H1 (cell line): ENCODE results near the gene THBD. TPM values are rescaled to one million over a fixed set of nuclear protein-coding genes. Genes with fewer than 3 reads are reported as not detected.
A peak's percentile ranks its signal among the peaks of the same experiment; 100 is the strongest.

ENCODE experiments used
- CTCF ChIA-PET: fragments of 300-600 bp; sonication (Branson Sonifier 250); formaldehyde crosslinking; loops from one replicate; lab custom pipeline; 2021; ENCODE audit not compliant: partially characterized antibody; lab: Charles Lee
- POLR2A ChIA-PET: fragments of 300-600 bp; sonication (Branson Sonifier 250); formaldehyde crosslinking; loops from one replicate; lab custom pipeline; 2021; ENCODE audit warnings: inconsistent platforms; ENCODE audit not compliant: partially characterized antibody; lab: Charles Lee
- DNase-seq, 2 experiments: peaks; one replicate each; pipeline versions ENCODE4 v3.0.0 to v3.0.0-alpha.2; 2010 to 2022; ENCODE audit warnings: low spot score in 2 of 2, low read depth in 1 of 2, mixed read lengths in 1 of 2
- FAIRE-seq: peaks from 2 replicates; lab custom pipeline; 2011; peaks lifted over from hg19 to GRCh38; lab: Jason Lieb, UNC
- H2AFZ ChIP-seq: 2 replicates; pipeline ENCODE4 v1.8.1; 2012; ENCODE audit warnings: low read length, inconsistent platforms
- H2AK5ac ChIP-seq: 2 replicates; pipeline ENCODE4 v1.6.1; 2013; ENCODE audit warnings: low read depth, low read length
- H2BK120ac ChIP-seq: replicated peaks from 2 replicates; pipeline ENCODE3; 2013; ENCODE audit warnings: low read depth, low read length, inconsistent platforms
- H2BK12ac ChIP-seq: 2 replicates; pipeline ENCODE4 v1.6.1; 2013; ENCODE audit warnings: low read depth, low read length
- H2BK15ac ChIP-seq: 2 replicates; pipeline ENCODE4 v1.6.1; 2013; ENCODE audit warnings: low read length
- H2BK20ac ChIP-seq: 2 replicates; pipeline ENCODE4 v1.6.1; 2013; ENCODE audit warnings: low read length
- H2BK5ac ChIP-seq: 2 replicates; pipeline ENCODE4 v1.6.1; 2013; ENCODE audit warnings: low read depth, low read length
- H3K14ac ChIP-seq: 2 replicates; pipeline ENCODE4 v1.6.1; 2013; ENCODE audit warnings: inconsistent platforms; ENCODE audit not compliant: insufficient read length
- H3K18ac ChIP-seq: 2 replicates; pipeline ENCODE4 v1.6.1; 2013; ENCODE audit warnings: low read length; ENCODE audit errors: extremely low read depth
- H3K23ac ChIP-seq: 2 replicates; pipeline ENCODE4 v1.6.1; 2013; ENCODE audit warnings: inconsistent platforms; ENCODE audit not compliant: insufficient read length
- H3K23me2 ChIP-seq: 2 replicates; pipeline ENCODE4 v1.6.1; 2013; ENCODE audit warnings: low read depth, low read length
- H3K27ac ChIP-seq: 2 replicates; pipeline ENCODE4 v1.6.1; 2011; ENCODE audit warnings: low read depth, low read length, inconsistent platforms
- H3K27me3 ChIP-seq, 4 experiments: replicated peaks in 1 of 4; 1 replicate in 1 of 4; 2 replicates in 3 of 4; pipeline versions ENCODE4 v1.6.1 to v1.8.1; 2011 to 2013; ENCODE audit warnings: low read length in 3 of 4, mild to moderate bottlenecking in 3 of 4, inconsistent platforms in 2 of 4, mixed read lengths in 2 of 4, moderate library complexity in 1 of 4; ENCODE audit not compliant: control insufficient read depth in 3 of 4, insufficient read depth in 3 of 4; ENCODE audit errors: extremely low read depth in 1 of 4
- H3K36me3 ChIP-seq, 4 experiments: 2 replicates each; pipeline versions ENCODE4 v1.6.1 to v1.8.1; 2011 to 2013; ENCODE audit warnings: mild to moderate bottlenecking in 4 of 4, low read length in 3 of 4, moderate library complexity in 2 of 4, control low read depth in 1 of 4, inconsistent platforms in 1 of 4; ENCODE audit not compliant: insufficient read depth in 4 of 4, control insufficient read depth in 2 of 4
- H3K4ac ChIP-seq: replicated peaks from 2 replicates; pipeline ENCODE3; 2013; ENCODE audit warnings: low read length, low read depth, mixed read lengths, inconsistent platforms; ENCODE audit not compliant: insufficient read length
- H3K4me1 ChIP-seq, 4 experiments: replicated peaks in 1 of 4; 1 replicate in 1 of 4; 2 replicates in 3 of 4; pipeline versions ENCODE4 v1.6.1 to v1.8.1; 2011 to 2013; ENCODE audit warnings: low read length in 3 of 4, inconsistent platforms in 2 of 4, mixed read lengths in 1 of 4; ENCODE audit not compliant: insufficient read depth in 4 of 4, control insufficient read depth in 3 of 4
- H3K4me2 ChIP-seq, 2 experiments: 2 replicates each; pipeline versions ENCODE4 v1.6.1 to v1.8.1; 2011 to 2013; ENCODE audit warnings: low read depth in 2 of 2, low read length in 2 of 2, control low read depth in 1 of 2, inconsistent platforms in 1 of 2, mild to moderate bottlenecking in 1 of 2; ENCODE audit not compliant: insufficient read depth in 1 of 2
- H3K4me3 ChIP-seq, 4 experiments: fragments of 200-600, 300-600 bp in 1 of 4; sonication (generic), shearing (Covaris generic), sonication (Bioruptor Twin) in 1 of 4; 2 replicates each; pipeline versions ENCODE4 v1.5.1 to v1.8.1; 2011 to 2016; ENCODE audit warnings: low read length in 4 of 4, low read depth in 3 of 4, control low read depth in 2 of 4, inconsistent platforms in 2 of 4, mild to moderate bottlenecking in 2 of 4, mixed read lengths in 1 of 4, moderate library complexity in 1 of 4; ENCODE audit not compliant: insufficient read depth in 2 of 4; ENCODE audit errors: extremely low read depth in 1 of 4
- H3K56ac ChIP-seq: replicated peaks from 2 replicates; pipeline ENCODE3; 2013; ENCODE audit warnings: low read depth, mild to moderate bottlenecking, mixed read lengths, low read length, inconsistent platforms; ENCODE audit not compliant: insufficient read length
- H3K79me1 ChIP-seq: 2 replicates; pipeline ENCODE4 v1.6.1; 2013; ENCODE audit warnings: low read depth, low read length, control low read depth
- H3K79me2 ChIP-seq, 2 experiments: 2 replicates each; pipeline versions ENCODE4 v1.6.1 to v1.8.1; 2012 to 2013; ENCODE audit warnings: low read length in 2 of 2, mild to moderate bottlenecking in 2 of 2, inconsistent platforms in 1 of 2; ENCODE audit not compliant: insufficient read depth in 2 of 2, control insufficient read depth in 1 of 2
- H3K9ac ChIP-seq, 4 experiments: replicated peaks in 1 of 4; 1 replicate in 1 of 4; 2 replicates in 3 of 4; pipeline versions ENCODE4 v1.6.1 to v1.8.1; 2011 to 2013; ENCODE audit warnings: low read depth in 3 of 4, low read length in 3 of 4, control low read depth in 2 of 4, mild to moderate bottlenecking in 2 of 4, moderate library complexity in 2 of 4, inconsistent platforms in 1 of 4; ENCODE audit errors: extremely low read depth in 1 of 4
- H3K9me3 ChIP-seq, 2 experiments: 2 replicates each; pipeline versions ENCODE4 v1.6.1 to v1.8.1; 2012 to 2013; ENCODE audit warnings: mild to moderate bottlenecking in 2 of 2, moderate library complexity in 2 of 2, control low read depth in 1 of 2, inconsistent platforms in 1 of 2, low read depth in 1 of 2, low read length in 1 of 2, mixed read lengths in 1 of 2; ENCODE audit not compliant: insufficient read depth in 2 of 2
- H4K20me1 ChIP-seq, 2 experiments: replicated peaks in 1 of 2; 2 replicates each; pipeline versions ENCODE3 to v1.8.1; 2011 to 2013; ENCODE audit warnings: inconsistent platforms in 2 of 2, low read length in 2 of 2, mild to moderate bottlenecking in 1 of 2; ENCODE audit not compliant: insufficient read depth in 2 of 2, control insufficient read depth in 1 of 2
- H4K5ac ChIP-seq: 2 replicates; pipeline ENCODE4 v1.6.1; 2013; ENCODE audit warnings: low read length, low read depth, mixed read lengths, inconsistent platforms; ENCODE audit not compliant: insufficient read length
- H4K8ac ChIP-seq: 2 replicates; pipeline ENCODE4 v1.8.0; 2013; ENCODE audit warnings: mild to moderate bottlenecking, moderate library complexity, low read length, inconsistent platforms; ENCODE audit not compliant: insufficient read depth; ENCODE audit errors: extremely low read depth
- H4K91ac ChIP-seq: replicated peaks from 2 replicates; pipeline ENCODE3; 2013; ENCODE audit warnings: low read length, mixed read lengths, inconsistent platforms; ENCODE audit not compliant: insufficient read length
- BRCA1 ChIP-seq: IDR thresholded peaks from 2 replicates; pipeline ENCODE4 v1.6.1; 2012; ENCODE audit warnings: low read depth, low read length, improper control_type of control experiment
- CBX8 ChIP-seq: fragments of 300-800, 300-1000 bp; sonication (generic); IDR thresholded peaks from 2 replicates; pipeline ENCODE4 v1.7.1; 2016; ENCODE audit warnings: low read depth, low read length, borderline replicate concordance
- CHD1 ChIP-seq: IDR thresholded peaks from 2 replicates; pipeline ENCODE4 v1.6.1; 2012; ENCODE audit warnings: low read depth, low read length, improper control_type of control experiment
- GABPA ChIP-seq: IDR thresholded peaks from 2 replicates; pipeline ENCODE4 v1.6.1; 2011; ENCODE audit warnings: mild to moderate bottlenecking, low read length, moderate library complexity, borderline replicate concordance; ENCODE audit not compliant: insufficient read depth
- PHF8 ChIP-seq: fragments of 200-600 bp; sonication (generic); conservative IDR thresholded peaks from 2 replicates; pipeline ENCODE4 v1.7.1; 2012; ENCODE audit warnings: low read depth, mild to moderate bottlenecking, inconsistent platforms, low read length, moderate library complexity
- RFX5 ChIP-seq: IDR thresholded peaks from 2 replicates; pipeline ENCODE4 v1.6.1; 2011; ENCODE audit warnings: low read depth, low read length, improper control_type of control experiment, borderline replicate concordance
- RXRA ChIP-seq: IDR thresholded peaks from 2 replicates; pipeline ENCODE4 v1.6.1; 2011; ENCODE audit warnings: low read depth, mild to moderate bottlenecking, low read length, moderate library complexity; ENCODE audit not compliant: insufficient read depth
- SP2 ChIP-seq: IDR thresholded peaks from 2 replicates; pipeline ENCODE4 v1.6.1; 2012; ENCODE audit warnings: mild to moderate bottlenecking, low read length, inconsistent platforms
- SP4 ChIP-seq: IDR thresholded peaks from 2 replicates; pipeline ENCODE4 v1.6.1; 2012; ENCODE audit warnings: low read length, inconsistent platforms
- TBP ChIP-seq: IDR thresholded peaks from 2 replicates; pipeline ENCODE4 v1.6.1; 2011; ENCODE audit warnings: low read depth, low read length, improper control_type of control experiment
- WGBS, 2 experiments: shearing (Covaris generic) in 1 of 2; methylation state at CpG; one replicate each; pipeline versions ENCODE4 v1.1.6 to v1.1.7; 2013 to 2015; ENCODE audit warnings: low lambda C conversion rate in 2 of 2, mixed read lengths in 2 of 2, inconsistent platforms in 1 of 2, low coverage in 1 of 2, missing lambda C conversion rate in 1 of 2; ENCODE audit not compliant: insufficient replicate concordance in 2 of 2, insufficient coverage in 1 of 2, insufficient read length in 1 of 2; ENCODE audit errors: extremely low coverage in 1 of 2, missing lambda C conversion rate in 1 of 2; 5-methylcytosine and 5-hydroxymethylcytosine counted together
- polyA plus RNA-seq, 7 experiments: library from polyadenylated mRNA; depleted of rRNA in 3 of 7; stranded (reverse) in 5 of 7; unstranded in 2 of 7; fragments of >200 nt in 5 of 7; fragments of 200-250 nt in 2 of 7; gene quantifications; 1 replicate in 5 of 7; 2 replicates in 1 of 7; 4 replicates in 1 of 7; pipeline versions ENCODE4 v1.2.1 to v1.2.3, GENCODE V29; 2011 to 2013; ENCODE audit warnings: missing spikeins in 2 of 7, mixed read lengths in 2 of 7
- total RNA-seq: library from RNA; stranded (reverse); fragmentation: NEBNext Ultra II Directional; extraction: Animal tissue kit (Norgen Biotek cat#: 25700); gene quantifications from 2 replicates; pipeline ENCODE4 v1.2.1, GENCODE V29; 2021
- TF ChIP-seq, protein P1 (sequence below): IDR thresholded peaks from 2 replicates; pipeline ENCODE4 v1.6.1; 2012; ENCODE audit warnings: low read length, inconsistent platforms

Gene THBD
- total and polyA plus RNA-seq, 2 of the 8 experiments (the other 6 are each of a cell fraction or from before 2014, with no cell fraction given): 0.21 to 0.43 TPM

DNA sequence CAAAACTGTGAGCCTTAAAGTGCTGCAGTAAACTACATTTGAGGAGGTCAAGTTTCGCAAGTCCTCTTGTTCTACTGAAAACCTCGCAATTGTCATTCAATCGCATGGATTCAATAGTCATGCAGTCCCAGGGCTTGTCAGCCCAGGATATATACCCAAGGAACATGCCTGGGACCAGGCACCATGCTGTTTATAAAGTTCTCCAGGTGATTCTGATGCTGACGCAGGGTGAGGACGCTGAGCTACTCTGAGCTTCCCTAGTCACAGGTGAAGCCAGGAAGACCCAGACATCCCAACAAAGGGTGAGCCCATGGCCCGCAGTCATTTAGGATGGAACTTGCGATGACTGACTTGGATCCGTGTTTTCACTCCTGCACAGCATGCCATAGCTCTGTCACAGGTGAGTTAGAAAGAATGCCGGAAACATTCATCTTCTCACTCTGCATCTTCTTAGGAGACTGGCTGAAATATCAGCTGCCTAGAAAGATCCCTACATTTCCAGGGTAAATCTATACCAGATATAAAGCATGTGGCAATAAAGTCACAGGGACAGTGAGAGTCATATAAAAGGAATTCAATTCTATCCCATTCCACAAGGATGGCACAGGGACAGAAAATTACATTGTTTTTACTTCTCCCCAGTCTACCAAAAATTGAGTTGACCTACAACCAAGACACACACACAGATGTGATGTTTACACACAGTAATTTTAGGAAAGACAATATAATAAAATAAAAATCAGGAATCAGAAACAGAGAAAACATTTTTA is 41.4 kb downstream of the THBD start:
- Histone ChIP-seq H2BK20ac (no peak overlapping the region), H4K20me1 (no peaks in the 10 kb centered on the region), H3K4me1 (peaks cover 0 to 4% (median 3%) of the 10 kb centered on the region in 4 experiments; a peak in 3 of 7 replicates), H3K23me2 (no peaks in the 10 kb centered on the region), H3K18ac (no peak overlapping the region), H3K27ac (no peak overlapping the region), H2AFZ (no peak overlapping the region), H3K27me3 (no peaks in the 10 kb centered on the region), H2BK120ac (no peak overlapping the region), H3K4me2 (0 out of 4 replicates have a peak overlapping the region, but pooled peaks of 1 of the 2 experiments have one; percentile 38), H3K14ac (no peak overlapping the region), H3K4me3 (no peak overlapping the region), H4K91ac (no peak overlapping the region), H3K23ac (no peak overlapping the region), H3K79me1 (no peaks in the 10 kb centered on the region), H4K8ac (no peak overlapping the region; the same call in 1 of the 2 replicates), H3K9me3 (no peaks in the 10 kb centered on the region), H2AK5ac (no peak overlapping the region), H2BK5ac (no peak overlapping the region), H3K9ac (no peak overlapping the region; a peak in 1 of 7 replicates), H3K36me3 (no peaks in the 10 kb centered on the region), H3K79me2 (no peaks in the 10 kb centered on the region), H2BK15ac (no peak overlapping the region), H2BK12ac (no peak overlapping the region; the same call in 1 of the 2 replicates), H3K4ac (no peak overlapping the region), H3K56ac (no peak overlapping the region), H4K5ac (no peak overlapping the region)
- POLR2A ChIA-PET: no interaction called here
- no peak for DNase-seq
- WGBS, 2 experiments: 87% methylated on average over 9 of the region's 9 CpGs; no CpG with 5 or more reads in 1 of the 2 experiments
- CTCF ChIA-PET: interaction anchor here (1.1 kb wide), 1 partner anchor 11 kb away, joined by 3 read pairs; no protein-coding TSS in a partner anchor
- FAIRE-seq: peak; percentile 45
- TF ChIP-seq RFX5: no peak
- TF ChIP-seq SP2: no peak
- no peak for TF ChIP-seq SP4
- no peak for TF ChIP-seq RXRA
- no peak for TF ChIP-seq BRCA1
- TF ChIP-seq, protein P1, sequence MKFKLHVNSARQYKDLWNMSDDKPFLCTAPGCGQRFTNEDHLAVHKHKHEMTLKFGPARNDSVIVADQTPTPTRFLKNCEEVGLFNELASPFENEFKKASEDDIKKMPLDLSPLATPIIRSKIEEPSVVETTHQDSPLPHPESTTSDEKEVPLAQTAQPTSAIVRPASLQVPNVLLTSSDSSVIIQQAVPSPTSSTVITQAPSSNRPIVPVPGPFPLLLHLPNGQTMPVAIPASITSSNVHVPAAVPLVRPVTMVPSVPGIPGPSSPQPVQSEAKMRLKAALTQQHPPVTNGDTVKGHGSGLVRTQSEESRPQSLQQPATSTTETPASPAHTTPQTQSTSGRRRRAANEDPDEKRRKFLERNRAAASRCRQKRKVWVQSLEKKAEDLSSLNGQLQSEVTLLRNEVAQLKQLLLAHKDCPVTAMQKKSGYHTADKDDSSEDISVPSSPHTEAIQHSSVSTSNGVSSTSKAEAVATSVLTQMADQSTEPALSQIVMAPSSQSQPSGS: no peak
- no peak for TF ChIP-seq TBP
- no peak for TF ChIP-seq GABPA
- TF ChIP-seq CHD1: no peak
- TF ChIP-seq PHF8: no peak
- no peak for TF ChIP-seq CBX8
